ENCODE data around the gene KLK12.

DNA sequence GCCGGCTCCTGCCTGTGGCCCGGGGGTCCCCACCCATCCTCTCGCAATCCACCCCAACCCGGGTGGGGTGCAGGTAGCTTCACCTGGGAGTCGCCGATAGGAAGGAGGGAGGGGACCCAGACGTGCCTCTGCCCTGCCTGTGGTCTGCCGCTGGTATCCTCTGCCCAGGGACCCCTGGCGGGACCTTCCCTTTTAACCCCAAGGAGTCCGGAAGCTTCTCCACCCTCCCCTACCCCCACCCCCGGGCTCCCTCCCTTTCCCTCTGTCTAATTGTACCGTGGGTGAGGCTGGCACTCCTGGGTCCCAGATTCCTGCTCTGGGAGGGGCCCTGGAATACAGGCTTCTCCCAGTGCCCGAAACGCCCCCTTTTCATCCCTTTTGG lies 15.3 kb downstream of the KLK12 start, which contains the start of gene KLK10:
- TF ChIP-seq EZH2 (IDR thresholded peaks at IDR 0.05; ENCODE audit: borderline replicate concordance, low read depth, low read length, severe bottlenecking), result no peak
- TF ChIP-seq, protein P1, sequence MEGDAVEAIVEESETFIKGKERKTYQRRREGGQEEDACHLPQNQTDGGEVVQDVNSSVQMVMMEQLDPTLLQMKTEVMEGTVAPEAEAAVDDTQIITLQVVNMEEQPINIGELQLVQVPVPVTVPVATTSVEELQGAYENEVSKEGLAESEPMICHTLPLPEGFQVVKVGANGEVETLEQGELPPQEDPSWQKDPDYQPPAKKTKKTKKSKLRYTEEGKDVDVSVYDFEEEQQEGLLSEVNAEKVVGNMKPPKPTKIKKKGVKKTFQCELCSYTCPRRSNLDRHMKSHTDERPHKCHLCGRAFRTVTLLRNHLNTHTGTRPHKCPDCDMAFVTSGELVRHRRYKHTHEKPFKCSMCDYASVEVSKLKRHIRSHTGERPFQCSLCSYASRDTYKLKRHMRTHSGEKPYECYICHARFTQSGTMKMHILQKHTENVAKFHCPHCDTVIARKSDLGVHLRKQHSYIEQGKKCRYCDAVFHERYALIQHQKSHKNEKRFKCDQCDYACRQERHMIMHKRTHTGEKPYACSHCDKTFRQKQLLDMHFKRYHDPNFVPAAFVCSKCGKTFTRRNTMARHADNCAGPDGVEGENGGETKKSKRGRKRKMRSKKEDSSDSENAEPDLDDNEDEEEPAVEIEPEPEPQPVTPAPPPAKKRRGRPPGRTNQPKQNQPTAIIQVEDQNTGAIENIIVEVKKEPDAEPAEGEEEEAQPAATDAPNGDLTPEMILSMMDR (IDR thresholded peaks at IDR 0.05; ENCODE audit: extremely low read depth in 1 of 2, insufficient read depth in 1 of 2, low read depth in 1 of 2, low read length in 2 of 2), result no peak

Data from endothelial cell of umbilical vein (primary cell).